SH-SY5Y (cell line): ENCODE results near the gene PSD4.

ENCODE experiments used
- GATA2 ChIP-seq: IDR thresholded peaks from 2 replicates; pipeline ENCODE4 v1.6.1; 2011; ENCODE audit warnings: mild to moderate bottlenecking, low read depth, low read length
- GATA3 ChIP-seq: IDR thresholded peaks from 2 replicates; pipeline ENCODE4 v1.6.1; 2011; ENCODE audit warnings: low read depth, mild to moderate bottlenecking, low read length, moderate library complexity

GRCh38 chr2:113186433-113186796 lies 12.6 kb downstream of the PSD4 start:
- TF ChIP-seq GATA2: no peak
- no peak for TF ChIP-seq GATA3
